ENCODE data around the gene IPO7. TPM values are rescaled to one million over a fixed set of nuclear protein-coding genes. Genes with fewer than 3 reads are reported as not detected.
"Not testable (repeated sequence)": the region's sequence is repeated elsewhere in the genome, so short reads cannot be mapped to it uniquely, and the experiment has no call there.

The IPO7 gene
- total and polyA plus RNA-seq, 4 donors: 6.4 to 47.1 (median 32.2) TPM

DNA sequence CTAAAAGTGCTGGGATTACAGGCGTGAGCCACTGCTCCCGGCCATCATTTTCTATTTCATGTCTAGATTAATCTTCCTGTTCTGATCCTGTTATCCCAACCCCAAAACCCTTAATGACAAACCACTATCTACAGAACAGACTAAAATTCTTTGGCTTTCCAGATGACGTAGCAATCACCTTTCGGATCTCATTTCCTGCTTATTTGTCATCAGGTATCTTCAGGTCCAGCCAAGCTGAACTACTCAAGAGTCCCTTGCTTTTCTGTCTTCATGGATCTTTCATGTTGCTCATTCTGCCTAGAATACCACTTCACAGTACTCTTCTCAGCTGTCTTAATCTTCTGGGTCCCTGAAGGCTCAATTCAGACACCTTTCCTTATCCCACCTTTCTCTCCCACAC, 27.4 kb upstream of the IPO7 start:
- Histone ChIP-seq H3K9me3 (ENCODE audit: control insufficient read depth in 4 of 4, low read length in 3 of 4) (no peaks in the 10 kb centered on the region), H3K4me3 (ENCODE audit: low read depth in 1 of 3, low read length in 3 of 3) (no peak overlapping the region), H3K27me3 (ENCODE audit: control insufficient read depth in 4 of 4, insufficient read depth in 4 of 4, low read length in 3 of 4) (no peaks in the 10 kb centered on the region), H3K27ac (ENCODE audit: low read depth in 1 of 2, low read length in 2 of 2) (no peak overlapping the region), H3K9ac (ENCODE audit: low read depth in 1 of 2, low read length in 2 of 2) (no peak overlapping the region), H3K36me3 (ENCODE audit: control insufficient read depth in 4 of 4, insufficient read depth in 3 of 4, low read depth in 1 of 4, low read length in 3 of 4) (no peaks in the 10 kb centered on the region), H3K4me1 (ENCODE audit: control insufficient read depth in 4 of 4, insufficient read depth in 4 of 4, low read length in 3 of 4) (no peaks in the 10 kb centered on the region)
- WGBS: 96% methylated on average over 4 of the region's 4 CpGs
- TF ChIP-seq YY1 (IDR thresholded peaks at IDR 0.05) (no peak), GABPA (IDR thresholded peaks at IDR 0.05 in 1 of 2, conservative IDR thresholded peaks at IDR 0.05 in 1 of 2) (no peak), SP1 (IDR thresholded peaks at IDR 0.05) (no peak), RAD21 (IDR thresholded peaks at IDR 0.05) (no peak), HNF4A (conservative IDR thresholded peaks at IDR 0.05) (no peak)
- TF ChIP-seq, protein P1, sequence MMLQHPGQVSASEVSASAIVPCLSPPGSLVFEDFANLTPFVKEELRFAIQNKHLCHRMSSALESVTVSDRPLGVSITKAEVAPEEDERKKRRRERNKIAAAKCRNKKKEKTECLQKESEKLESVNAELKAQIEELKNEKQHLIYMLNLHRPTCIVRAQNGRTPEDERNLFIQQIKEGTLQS (IDR thresholded peaks at IDR 0.05): no peak
- DNase-seq (ENCODE audit: low spot score): no peak

DNA sequence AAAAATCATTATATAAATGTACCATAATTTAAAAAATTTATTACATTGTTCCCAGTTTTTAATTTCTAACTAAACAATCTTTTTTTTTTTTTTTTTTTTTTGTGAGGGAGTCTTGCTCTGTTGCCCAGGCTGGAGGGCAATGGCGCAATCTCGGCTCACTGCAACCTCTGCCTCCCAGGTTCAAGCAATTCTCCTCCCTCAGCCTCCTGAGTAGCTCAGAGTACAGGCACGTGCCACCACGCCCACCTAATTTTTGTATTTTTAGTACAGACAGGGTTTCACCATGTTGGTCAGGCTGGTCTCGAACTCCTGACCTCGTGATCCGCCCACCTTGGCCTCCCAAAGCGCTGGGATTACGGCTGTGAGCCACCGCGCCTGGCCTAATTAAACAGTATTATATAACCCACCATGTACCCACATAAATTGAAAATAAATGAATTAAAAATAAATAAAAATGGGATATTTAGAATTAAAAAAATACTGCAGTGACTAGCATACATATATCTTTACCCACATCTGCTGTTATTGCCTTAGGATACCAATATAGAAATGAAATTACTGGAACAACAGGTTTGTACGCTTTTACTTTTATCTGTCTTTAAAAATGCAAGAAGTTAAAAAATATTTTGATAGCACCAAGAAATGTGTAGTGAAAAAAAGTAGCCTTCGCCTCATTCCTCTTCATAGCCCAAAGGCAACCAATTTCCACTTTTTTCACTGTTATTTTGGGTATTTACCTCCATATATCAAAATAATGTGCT, 23.4 kb upstream of the IPO7 start:
- H3K4me1 ChIP-seq (ENCODE audit: control insufficient read depth in 4 of 4, insufficient read depth in 4 of 4, low read length in 3 of 4): peaks cover 0 to 10% (median 0%) of the 10 kb centered on the region in 4 donors
- not testable (repeated sequence) for H3K4me3 ChIP-seq (ENCODE audit: low read depth in 1 of 3, low read length in 3 of 3); H3K27me3 ChIP-seq (ENCODE audit: control insufficient read depth in 4 of 4, insufficient read depth in 4 of 4, low read length in 3 of 4); DNase-seq (ENCODE audit: low spot score); H3K27ac ChIP-seq (ENCODE audit: low read depth in 1 of 2, low read length in 2 of 2); H3K9me3 ChIP-seq (ENCODE audit: control insufficient read depth in 4 of 4, low read length in 3 of 4); H3K36me3 ChIP-seq (ENCODE audit: control insufficient read depth in 4 of 4, insufficient read depth in 3 of 4, low read depth in 1 of 4, low read length in 3 of 4); H3K9ac ChIP-seq (ENCODE audit: low read depth in 1 of 2, low read length in 2 of 2)
- WGBS: 95% methylated on average over 13 of the region's 13 CpGs

DNA sequence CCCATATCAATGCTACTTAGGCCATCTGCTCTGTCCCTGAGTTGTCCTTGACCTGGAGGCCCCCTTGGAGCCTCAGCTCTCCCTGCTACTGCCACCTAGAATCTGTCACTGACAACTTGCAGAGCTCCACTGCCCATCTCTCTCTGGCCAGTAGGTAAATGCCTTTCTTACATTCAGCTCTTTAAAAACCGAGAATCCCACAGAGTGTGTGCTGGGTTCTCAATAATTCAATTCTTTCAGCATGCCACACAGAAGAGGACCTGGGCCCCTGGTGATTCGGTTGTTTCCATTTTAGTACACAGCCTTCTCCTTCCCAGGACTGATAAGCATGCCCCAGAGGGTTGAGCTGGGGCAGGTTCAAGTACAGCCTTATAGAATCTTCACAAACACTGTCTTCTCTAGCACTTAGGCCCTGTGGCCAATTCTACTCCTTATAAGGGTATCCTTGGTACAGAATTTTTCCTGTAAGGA, 22.0 kb upstream of the IPO7 start:
- Histone ChIP-seq H3K9ac (ENCODE audit: low read depth in 1 of 2, low read length in 2 of 2) (no peak overlapping the region), H3K4me1 (ENCODE audit: control insufficient read depth in 4 of 4, insufficient read depth in 4 of 4, low read length in 3 of 4) (peaks cover 0 to 10% (median 0%) of the 10 kb centered on the region in 4 donors), H3K27ac (ENCODE audit: low read depth in 1 of 2, low read length in 2 of 2) (peak overlapping the region in 1 of 2 donors; percentile 96), H3K4me3 (ENCODE audit: low read depth in 1 of 3, low read length in 3 of 3) (no peak overlapping the region), H3K27me3 (ENCODE audit: control insufficient read depth in 4 of 4, insufficient read depth in 4 of 4, low read length in 3 of 4) (no peaks in the 10 kb centered on the region), H3K9me3 (ENCODE audit: control insufficient read depth in 4 of 4, low read length in 3 of 4) (no peaks in the 10 kb centered on the region), H3K36me3 (ENCODE audit: control insufficient read depth in 4 of 4, insufficient read depth in 3 of 4, low read depth in 1 of 4, low read length in 3 of 4) (no peaks in the 10 kb centered on the region)
- TF ChIP-seq FOXA2 (IDR thresholded peaks at IDR 0.05): no peak
- no peak for TF ChIP-seq GABPA (IDR thresholded peaks at IDR 0.05 in 1 of 2, conservative IDR thresholded peaks at IDR 0.05 in 1 of 2)
- TF ChIP-seq RXRA (IDR thresholded peaks at IDR 0.05): no peak
- TF ChIP-seq, protein P2, sequence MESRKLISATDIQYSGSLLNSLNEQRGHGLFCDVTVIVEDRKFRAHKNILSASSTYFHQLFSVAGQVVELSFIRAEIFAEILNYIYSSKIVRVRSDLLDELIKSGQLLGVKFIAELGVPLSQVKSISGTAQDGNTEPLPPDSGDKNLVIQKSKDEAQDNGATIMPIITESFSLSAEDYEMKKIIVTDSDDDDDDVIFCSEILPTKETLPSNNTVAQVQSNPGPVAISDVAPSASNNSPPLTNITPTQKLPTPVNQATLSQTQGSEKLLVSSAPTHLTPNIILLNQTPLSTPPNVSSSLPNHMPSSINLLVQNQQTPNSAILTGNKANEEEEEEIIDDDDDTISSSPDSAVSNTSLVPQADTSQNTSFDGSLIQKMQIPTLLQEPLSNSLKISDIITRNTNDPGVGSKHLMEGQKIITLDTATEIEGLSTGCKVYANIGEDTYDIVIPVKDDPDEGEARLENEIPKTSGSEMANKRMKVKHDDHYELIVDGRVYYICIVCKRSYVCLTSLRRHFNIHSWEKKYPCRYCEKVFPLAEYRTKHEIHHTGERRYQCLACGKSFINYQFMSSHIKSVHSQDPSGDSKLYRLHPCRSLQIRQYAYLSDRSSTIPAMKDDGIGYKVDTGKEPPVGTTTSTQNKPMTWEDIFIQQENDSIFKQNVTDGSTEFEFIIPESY (IDR thresholded peaks at IDR 0.05): no peak
- no peak for TF ChIP-seq HNF4G (IDR thresholded peaks at IDR 0.05)
- TF ChIP-seq YY1 (IDR thresholded peaks at IDR 0.05): no peak
- TF ChIP-seq, protein P3, sequence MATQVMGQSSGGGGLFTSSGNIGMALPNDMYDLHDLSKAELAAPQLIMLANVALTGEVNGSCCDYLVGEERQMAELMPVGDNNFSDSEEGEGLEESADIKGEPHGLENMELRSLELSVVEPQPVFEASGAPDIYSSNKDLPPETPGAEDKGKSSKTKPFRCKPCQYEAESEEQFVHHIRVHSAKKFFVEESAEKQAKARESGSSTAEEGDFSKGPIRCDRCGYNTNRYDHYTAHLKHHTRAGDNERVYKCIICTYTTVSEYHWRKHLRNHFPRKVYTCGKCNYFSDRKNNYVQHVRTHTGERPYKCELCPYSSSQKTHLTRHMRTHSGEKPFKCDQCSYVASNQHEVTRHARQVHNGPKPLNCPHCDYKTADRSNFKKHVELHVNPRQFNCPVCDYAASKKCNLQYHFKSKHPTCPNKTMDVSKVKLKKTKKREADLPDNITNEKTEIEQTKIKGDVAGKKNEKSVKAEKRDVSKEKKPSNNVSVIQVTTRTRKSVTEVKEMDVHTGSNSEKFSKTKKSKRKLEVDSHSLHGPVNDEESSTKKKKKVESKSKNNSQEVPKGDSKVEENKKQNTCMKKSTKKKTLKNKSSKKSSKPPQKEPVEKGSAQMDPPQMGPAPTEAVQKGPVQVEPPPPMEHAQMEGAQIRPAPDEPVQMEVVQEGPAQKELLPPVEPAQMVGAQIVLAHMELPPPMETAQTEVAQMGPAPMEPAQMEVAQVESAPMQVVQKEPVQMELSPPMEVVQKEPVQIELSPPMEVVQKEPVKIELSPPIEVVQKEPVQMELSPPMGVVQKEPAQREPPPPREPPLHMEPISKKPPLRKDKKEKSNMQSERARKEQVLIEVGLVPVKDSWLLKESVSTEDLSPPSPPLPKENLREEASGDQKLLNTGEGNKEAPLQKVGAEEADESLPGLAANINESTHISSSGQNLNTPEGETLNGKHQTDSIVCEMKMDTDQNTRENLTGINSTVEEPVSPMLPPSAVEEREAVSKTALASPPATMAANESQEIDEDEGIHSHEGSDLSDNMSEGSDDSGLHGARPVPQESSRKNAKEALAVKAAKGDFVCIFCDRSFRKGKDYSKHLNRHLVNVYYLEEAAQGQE (IDR thresholded peaks at IDR 0.05): no peak
- TF ChIP-seq, protein P4, sequence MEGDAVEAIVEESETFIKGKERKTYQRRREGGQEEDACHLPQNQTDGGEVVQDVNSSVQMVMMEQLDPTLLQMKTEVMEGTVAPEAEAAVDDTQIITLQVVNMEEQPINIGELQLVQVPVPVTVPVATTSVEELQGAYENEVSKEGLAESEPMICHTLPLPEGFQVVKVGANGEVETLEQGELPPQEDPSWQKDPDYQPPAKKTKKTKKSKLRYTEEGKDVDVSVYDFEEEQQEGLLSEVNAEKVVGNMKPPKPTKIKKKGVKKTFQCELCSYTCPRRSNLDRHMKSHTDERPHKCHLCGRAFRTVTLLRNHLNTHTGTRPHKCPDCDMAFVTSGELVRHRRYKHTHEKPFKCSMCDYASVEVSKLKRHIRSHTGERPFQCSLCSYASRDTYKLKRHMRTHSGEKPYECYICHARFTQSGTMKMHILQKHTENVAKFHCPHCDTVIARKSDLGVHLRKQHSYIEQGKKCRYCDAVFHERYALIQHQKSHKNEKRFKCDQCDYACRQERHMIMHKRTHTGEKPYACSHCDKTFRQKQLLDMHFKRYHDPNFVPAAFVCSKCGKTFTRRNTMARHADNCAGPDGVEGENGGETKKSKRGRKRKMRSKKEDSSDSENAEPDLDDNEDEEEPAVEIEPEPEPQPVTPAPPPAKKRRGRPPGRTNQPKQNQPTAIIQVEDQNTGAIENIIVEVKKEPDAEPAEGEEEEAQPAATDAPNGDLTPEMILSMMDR (IDR thresholded peaks at IDR 0.05; ENCODE audit: low read depth, low read length, missing input control): no peak
- no peak for TF ChIP-seq TAF1 (conservative IDR thresholded peaks at IDR 0.05)
- TF ChIP-seq EGR1 (IDR thresholded peaks at IDR 0.05; ENCODE audit: low read depth in 2 of 2): no peak
- TF ChIP-seq SP1 (IDR thresholded peaks at IDR 0.05): no peak
- TF ChIP-seq, protein P5, sequence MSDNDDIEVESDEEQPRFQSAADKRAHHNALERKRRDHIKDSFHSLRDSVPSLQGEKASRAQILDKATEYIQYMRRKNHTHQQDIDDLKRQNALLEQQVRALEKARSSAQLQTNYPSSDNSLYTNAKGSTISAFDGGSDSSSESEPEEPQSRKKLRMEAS (IDR thresholded peaks at IDR 0.05): no peak
- TF ChIP-seq, protein P1 (IDR thresholded peaks at IDR 0.05): no peak
- DNase-seq (ENCODE audit: low spot score): no peak
- WGBS: 90% methylated on average over 2 of the region's 2 CpGs
